GM21576 (cell line): ENCODE measurements around the gene HPCAL1.
"Not testable (repeated sequence)": the region's sequence is repeated elsewhere in the genome, so short reads cannot be mapped to it uniquely, and the experiment has no call there.

Experiments
- ATAC-seq: cut with Tn5 transposase; IDR thresholded peaks from one replicate; pipeline ENCODE4 v1.9.1; 2021; ENCODE audit warnings: mild to moderate bottlenecking, moderate library complexity; ENCODE audit not compliant: unreplicated experiment

Gene HPCAL1

GRCh38 chr2:10302479-10303180, at the start of gene HPCAL1:
Gene HPCAL1, plus strand, starts transcription at chr2:10302904. Its CDS starts 116,854 bp downstream, at chr2:10419758.
- peak; percentile 77 for ATAC-seq

- ATAC-seq, result no peak
Observed at GRCh38 chr2:10253596-10254372, 48.9 kb upstream of the HPCAL1 start.

GRCh38 chr2:10254373-10255188, 48.1 kb upstream of the HPCAL1 start:
- no peak for ATAC-seq

- no peak for ATAC-seq
Observed at GRCh38 chr2:10255189-10256030, 47.3 kb upstream of the HPCAL1 start.

- ATAC-seq, result no peak
Observed at GRCh38 chr2:10256031-10256514, 46.6 kb upstream of the HPCAL1 start.

- no peak for ATAC-seq
Observed at GRCh38 chr2:10256515-10257031, 46.1 kb upstream of the HPCAL1 start.

- no peak for ATAC-seq
Observed at GRCh38 chr2:10257036-10257435, 45.7 kb upstream of the HPCAL1 start.

GRCh38 chr2:10257500-10258147, 45.1 kb upstream of the HPCAL1 start:
- ATAC-seq, result no peak

- no peak for ATAC-seq
Observed at GRCh38 chr2:10258326-10258725, 44.4 kb upstream of the HPCAL1 start.

GRCh38 chr2:10258726-10259125, 44.0 kb upstream of the HPCAL1 start:
- ATAC-seq, result no peak

- ATAC-seq, result no peak
Observed at GRCh38 chr2:10260130-10260529, 42.6 kb upstream of the HPCAL1 start.

- not testable (repeated sequence) for ATAC-seq
Observed at GRCh38 chr2:10263526-10263925, 39.2 kb upstream of the HPCAL1 start.

GRCh38 chr2:10264506-10265328, 38.0 kb upstream of the HPCAL1 start:
- no peak for ATAC-seq

GRCh38 chr2:10265329-10266132, 37.2 kb upstream of the HPCAL1 start:
- no peak for ATAC-seq

- no peak for ATAC-seq
Observed at GRCh38 chr2:10266133-10266620, 36.5 kb upstream of the HPCAL1 start.

GRCh38 chr2:10267036-10267435, 35.7 kb upstream of the HPCAL1 start:
- no peak for ATAC-seq

- no peak for ATAC-seq
Observed at GRCh38 chr2:10267551-10268465, 34.9 kb upstream of the HPCAL1 start.
